Measurements from ENCODE around the gene CRACR2B.
A peak's percentile ranks its signal among the peaks of the same experiment; 100 is the strongest.

The CRACR2B gene

DNA sequence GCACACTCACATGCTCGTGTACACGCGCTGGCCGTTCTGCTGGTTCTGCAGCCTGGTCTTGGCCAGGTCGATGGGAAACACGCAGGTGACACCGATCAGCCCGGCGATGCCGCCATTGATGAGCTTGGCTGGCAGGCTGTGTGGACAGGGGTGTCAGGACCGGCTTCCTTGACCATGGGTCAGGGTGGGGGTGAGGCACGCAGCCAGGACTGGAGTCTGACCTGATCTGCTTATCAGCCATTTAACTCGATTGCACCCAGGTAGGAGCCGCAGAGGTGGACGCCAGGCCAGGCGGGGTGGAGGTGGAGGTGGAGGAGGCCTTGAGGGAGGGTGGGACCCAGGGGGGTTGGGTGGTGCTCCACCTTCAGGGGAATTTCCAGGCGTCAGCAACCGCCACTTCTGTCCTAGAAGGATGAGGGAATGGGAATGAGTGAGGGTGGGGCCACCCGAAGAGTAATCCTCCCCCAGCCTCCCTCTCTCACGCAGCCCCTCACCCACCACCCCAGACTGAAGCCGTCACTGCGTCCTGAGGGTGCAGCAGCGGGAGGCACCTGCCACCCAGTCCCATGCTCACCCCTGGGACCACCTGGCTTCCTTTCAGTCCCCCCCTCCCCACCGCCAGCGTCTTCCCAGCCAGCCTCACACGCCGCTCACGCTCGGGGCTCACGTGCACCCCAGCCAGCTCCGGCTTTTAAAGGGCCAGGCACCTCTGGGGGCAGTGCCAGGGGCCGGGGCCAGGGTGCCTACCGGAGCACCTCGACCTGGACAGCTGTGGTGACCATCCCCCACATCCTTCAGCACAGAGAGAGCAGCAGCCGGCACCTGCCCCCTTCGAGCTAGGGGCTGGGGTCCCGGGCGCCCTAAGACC lies 32.7 kb upstream of the CRACR2B start:
- DNase-seq: no peak

DNA sequence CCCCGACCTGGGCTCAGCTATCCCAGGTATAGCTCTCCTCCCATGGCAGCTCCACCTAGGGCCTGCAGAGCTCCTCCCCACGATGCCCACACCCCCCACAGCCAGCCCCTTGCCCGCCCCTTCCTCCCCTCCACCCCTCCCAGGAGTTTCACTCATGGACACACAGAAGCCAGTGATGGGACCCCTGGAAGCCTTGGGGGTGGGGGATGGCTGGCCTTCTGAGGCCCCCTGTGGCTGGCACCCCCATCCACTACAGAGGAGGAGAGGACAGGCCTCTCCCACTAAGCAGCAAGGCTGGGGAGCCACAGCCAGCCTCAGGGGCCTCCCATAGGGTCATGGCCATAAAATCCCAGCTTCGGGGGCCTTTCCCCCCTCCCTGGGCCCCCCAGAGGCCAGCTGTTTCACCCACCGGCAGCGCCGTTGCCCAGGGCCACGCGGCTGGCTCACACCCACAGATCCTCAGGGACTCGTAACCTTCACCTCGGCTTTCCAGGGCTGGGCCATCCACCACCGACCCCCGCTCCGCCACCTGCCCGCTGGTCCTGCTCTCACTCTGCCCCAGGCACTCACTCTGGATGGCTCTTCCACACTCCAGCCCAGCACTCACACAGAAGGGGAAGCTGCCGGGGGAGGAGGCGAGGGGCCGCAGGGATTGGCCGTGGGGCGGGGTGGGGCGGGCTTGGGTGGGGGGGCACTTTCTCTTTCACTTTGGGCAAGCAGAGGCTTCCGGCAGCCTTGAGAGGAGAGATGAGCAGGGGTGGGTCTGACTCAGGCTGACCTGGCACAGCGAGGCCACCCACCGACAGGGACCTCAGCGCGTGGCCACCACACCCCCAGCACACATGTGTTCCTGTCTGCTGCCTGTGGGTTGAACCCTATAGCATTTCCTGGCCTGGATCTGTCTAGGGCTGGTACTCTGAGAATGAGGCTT lies 31.8 kb upstream of the CRACR2B start:
- peak; percentile 92 for DNase-seq

- no peak for DNase-seq
Measured at GRCh38 chr11:796565-797295, 31.0 kb upstream of the CRACR2B start.

DNA sequence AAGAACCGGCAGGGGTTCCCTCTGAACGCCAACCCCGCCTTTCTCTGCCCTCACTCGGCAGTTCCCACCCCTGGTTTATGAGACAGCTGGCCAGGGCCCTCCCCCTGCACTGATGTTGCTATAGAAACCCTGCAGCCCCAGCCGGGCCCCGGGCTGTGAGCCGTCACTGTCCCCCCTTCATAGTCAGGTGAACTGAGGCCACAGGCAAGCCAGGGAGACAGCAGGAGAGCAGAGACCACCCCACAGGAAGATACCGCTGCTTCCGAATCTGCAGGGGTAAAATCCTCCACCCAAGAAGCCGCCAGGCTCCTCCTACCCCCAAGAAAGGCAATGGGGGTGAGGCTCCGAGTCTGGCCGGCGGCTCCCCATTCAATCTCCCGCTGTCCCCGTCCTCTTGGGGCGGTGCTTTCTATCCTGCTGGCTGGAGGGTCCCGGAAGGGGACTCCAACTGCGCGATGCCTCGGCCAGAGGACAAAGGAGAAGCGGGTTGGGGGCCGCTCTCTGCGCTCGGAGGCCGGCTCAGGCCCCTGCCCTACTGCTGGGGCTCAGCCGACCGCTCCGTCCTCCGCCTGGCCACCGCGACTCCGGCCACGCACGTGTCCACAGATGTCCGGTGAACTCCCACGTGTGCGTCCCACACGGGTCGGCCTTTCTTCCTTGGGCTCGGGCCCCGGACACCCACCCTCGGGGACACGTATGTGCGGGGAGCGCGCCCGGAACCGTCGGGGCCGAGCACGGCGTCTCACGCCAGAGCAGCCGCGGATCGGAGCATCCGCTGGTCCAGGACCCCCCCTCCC lies 30.2 kb upstream of the CRACR2B start:
- DNase-seq: peak; percentile 83

GRCh38 chr11:798093-798713 lies 29.5 kb upstream of the CRACR2B start, which contains the start of gene SLC25A22:
TSS of gene SLC25A22 (minus strand) at chr11:798281. CDS start at chr11:795006, 3,275 bp downstream.
- DNase-seq: peak; percentile 89

DNA sequence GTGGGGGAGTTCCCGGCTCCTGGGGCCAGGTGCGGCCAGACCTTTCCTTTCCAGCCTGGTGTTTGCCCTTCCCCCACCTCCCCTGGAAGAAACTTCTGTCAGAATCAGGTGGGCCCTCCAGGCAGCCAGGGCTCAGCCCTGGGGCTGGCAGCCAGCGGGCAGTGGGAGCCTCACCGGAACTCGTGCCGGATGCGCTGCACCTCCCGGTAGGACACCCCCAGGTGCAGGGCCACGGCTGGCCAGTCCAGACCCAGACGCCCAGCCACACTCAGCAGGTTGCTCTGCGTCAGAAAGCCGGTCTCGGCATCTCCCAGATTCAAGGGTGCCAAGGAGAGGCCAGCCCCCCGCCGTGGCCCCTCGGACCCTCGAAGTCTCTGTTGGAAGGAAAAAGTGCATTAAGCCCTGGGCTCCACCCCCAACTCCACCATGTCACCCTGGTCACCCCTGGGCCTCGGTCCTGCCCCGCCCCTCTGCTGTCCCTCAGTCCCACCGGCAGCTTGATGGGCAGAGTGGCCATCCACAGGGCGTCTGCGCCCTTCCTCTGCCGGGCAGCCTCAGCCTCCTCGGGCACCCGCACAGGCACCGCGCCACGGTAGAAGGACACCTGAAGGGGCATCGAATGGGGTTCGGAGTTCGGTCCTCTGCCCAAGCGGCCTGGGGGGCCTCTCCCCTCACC lies 27.9 kb upstream of the CRACR2B start:
- DNase-seq: no peak

DNA sequence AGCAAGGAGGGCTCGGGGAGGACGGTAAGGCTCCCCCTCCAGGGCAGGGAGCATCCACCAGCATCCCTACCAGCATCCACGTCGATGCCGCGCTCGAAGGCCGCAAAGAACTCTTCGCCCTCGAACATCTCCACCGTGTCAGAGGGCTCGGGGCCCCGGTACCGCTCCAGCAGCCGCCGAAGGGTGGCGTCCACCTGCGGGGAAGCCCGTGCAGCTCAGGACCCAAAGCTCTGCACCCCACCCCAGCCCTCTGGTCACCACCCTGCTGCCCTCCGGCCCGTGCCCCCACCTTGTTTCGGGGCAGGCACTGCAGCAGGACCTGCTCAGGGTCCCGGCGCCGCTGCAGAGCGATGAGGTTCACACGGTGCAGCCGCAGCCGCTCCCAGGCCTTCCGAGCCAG lies 27.2 kb upstream of the CRACR2B start:
- no peak for DNase-seq

DNA sequence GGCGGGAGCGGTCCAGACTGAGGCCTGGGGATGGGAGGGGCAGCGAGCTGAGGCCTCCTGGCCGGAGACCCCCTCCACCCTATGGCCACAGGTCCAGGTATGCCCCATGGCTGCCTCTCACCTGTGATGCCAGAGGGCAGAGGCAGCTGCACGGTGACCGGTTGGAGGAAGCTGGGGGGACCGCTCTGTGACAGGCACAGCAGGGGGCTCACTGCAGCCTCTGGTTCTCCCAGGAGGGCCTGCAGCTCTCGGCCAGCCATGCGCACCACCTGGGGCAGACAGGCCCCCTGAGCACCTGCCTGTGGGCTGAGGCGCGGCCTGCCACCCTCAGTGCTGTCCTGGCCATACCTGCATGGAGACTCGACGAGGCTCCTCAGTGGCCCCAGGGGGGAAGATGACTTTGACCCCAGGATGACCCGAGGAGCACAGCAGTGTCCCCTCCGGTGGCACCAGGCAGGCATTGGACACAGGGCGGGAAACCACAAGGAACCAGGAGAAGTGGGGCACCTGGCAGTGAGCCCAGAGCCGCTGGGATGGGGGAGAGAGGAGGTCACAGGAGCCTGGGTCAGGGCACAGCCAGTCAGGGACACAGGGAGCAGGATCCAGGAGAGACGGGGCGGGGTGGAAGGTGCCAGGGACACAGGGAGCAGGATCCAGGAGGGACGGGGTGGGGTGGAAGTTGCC lies 26.5 kb upstream of the CRACR2B start:
- DNase-seq: no peak

DNA sequence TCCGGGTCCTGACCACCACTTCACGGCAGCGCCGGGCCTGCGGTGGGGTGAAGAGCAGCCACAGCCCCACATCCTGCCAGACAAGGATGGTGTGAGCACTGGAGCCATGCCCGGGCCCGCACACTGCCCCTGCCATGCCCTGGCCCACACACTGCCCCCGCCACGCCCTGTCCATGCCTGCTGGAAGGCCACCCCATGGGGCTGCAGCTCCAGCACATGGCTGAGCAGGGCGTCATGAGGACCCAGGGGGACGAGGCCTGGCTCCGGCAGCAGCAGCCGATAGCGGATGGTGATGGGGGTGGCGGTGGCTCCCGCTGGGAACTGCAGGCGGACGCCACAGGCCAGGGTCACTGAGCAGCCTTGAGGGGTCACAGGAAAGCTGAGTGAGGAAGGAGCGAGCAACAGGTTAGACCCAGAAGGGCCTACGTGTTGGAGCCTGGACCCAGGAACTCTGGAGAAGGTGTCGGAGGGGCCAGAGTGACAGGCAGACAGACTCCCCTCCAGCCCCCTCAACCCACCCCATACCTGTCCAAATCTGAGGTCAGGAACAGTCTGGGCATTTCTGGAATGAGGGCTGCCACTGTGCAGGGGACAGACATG lies 25.6 kb upstream of the CRACR2B start:
- DNase-seq: no peak

DNA sequence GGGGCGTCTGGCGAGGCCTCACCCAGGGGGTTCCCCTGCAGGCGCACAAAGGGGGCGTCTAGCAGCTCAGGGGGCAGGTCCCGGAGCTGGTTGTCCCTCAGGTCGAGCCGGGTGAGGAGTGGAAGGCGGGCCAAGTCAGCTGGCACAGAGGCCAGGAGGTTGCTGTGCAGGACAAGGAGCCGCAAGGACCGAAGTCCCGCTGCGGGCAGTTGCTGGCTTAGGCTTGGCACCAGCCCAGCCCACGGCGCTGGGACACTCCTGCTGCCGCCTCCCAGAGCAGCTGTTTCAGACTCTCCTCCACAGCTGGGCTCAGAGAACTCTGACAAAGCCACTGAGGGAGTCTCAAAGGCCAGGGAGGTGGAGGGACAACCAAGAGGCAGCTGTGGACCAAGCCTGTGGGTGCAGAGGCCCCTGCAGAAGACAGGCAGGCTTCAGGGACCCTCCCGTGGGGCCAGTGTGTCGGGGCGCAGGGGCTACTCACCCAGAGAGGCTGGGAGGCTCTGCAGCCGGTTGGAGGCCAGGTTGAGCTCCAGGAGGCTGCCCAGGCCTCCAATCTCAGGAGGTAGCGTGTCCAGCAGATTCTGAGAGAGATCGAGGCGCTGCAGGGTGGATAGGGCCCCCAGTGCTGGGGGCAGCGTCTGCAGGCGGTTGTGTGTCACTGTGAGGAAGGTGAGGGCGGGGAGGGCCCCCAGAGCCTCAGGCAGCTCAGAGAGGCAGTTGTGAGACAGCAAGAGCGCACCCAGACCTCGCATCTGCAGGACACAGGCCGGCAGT lies 24.8 kb upstream of the CRACR2B start:
- no peak for DNase-seq

- DNase-seq: no peak
Measured at GRCh38 chr11:803467-803742, 24.3 kb upstream of the CRACR2B start.

DNA sequence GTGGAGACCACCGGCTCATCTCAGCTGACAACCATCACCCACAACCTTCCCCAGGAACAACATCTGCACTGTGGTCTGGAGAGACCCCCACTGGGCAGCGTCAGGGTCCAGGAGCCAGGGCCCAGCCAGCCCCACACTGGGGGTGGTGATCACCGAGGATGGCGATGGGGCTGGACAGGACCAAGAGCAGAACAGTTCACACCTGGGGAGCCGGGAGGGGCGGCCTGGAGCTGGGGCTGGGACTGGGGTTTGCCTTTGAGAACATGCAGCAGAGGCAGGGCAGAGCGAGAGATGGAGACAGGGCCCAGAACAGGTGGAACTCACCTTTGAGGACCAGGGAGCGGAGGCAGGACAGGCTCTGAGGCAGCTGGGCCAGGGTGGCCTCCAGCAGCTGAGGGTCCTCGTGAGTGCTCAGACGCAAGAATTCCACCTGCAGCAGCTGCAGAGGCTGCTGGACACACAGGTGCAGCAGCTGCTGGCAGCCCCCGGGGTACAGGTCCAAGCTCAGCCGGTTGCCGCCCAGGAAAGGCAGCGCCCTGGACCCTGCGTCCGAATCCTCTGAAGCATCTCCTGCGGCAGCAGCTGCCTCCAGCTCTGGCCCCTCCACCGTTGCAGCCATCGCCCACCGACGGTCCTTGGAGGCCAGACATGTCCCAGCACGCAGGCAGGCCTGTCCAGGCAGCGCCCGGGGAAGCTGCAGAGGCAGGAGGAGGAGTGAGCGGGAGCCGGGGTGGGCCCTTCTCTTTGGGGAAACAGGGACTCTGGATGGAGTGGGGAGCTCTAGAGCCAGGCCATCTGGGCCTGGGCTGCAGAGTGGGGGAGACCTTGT lies 23.7 kb upstream of the CRACR2B start:
- DNase-seq: no peak

- DNase-seq: no peak
Measured at GRCh38 chr11:804599-804964, 23.1 kb upstream of the CRACR2B start.

- peak; percentile 79 for DNase-seq
Measured at GRCh38 chr11:808427-809286, 19.1 kb upstream of the CRACR2B start.

DNA sequence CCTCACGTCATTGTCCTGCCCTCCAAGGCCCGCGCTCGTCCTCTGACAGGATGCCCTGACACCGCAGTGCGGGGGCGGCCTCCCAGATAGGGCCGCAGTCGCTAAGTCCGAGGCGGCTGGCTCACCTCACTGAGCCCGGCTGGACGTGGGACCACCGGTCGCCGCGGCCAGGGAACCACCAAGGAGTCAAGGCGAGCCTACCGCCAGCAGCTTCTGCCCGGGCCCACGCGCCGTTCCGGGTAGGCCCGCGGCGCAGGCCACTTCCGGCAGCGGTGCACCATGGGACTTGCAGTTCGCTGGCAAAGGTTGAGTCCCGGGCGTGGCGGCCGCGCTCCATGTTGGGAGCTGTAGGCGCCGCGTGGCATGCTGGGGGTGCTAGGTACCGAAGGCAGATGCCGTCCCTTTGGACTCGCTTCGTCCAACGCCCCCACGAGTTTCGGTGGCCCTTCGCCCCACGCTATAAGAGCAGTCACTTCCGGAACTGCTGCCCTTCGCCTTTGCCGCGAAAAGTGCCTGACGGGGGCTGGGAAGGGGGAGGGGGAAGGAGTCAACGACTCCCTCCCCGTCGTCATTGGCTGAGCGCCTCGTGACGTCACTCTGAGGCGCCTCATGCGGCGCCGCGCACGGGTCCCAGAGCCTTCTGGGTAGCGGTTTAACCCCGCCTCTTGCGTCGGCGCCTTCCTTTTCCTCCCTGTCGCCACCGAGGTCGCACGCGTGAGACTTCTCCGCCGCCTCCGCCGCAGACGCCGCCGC lies 18.3 kb upstream of the CRACR2B start, which contains the start of gene RPLP2:
Gene RPLP2, plus strand, starts transcription at position 681 of the 753 bp plus-strand sequence. CDS start 268 bp downstream, outside the sequence.
- DNase-seq: peak; percentile 99

- DNase-seq: no peak
Measured at GRCh38 chr11:810040-810567, 17.6 kb upstream of the CRACR2B start.
